ENCODE data around the gene CNTN4.

DNA sequence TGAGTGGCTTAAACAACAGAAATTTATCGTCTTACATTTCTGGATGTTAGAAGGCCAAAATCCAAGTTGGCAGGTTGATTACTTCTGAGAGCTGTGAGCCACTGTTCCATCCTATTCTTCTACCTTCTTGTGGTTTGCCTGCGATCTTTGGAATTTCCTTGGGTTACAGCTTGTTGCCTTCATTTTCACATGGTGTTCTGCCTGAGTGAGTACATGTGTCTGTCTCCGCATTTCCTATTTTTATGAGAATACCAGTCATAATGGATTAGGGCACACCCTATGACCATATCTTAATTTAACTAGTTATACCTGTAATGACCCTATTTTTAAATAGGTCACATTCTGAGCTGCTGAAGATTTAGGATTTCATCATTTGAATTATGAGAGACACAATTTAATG, 294.3 kb downstream of the CNTN4 start:
- TF ChIP-seq EZH2 (IDR thresholded peaks at IDR 0.05; ENCODE audit: low read depth, low read length, severe bottlenecking) (no peak), SUZ12 (IDR thresholded peaks at IDR 0.05; ENCODE audit: low read length) (no peak)
- TF ChIP-seq, protein P1, sequence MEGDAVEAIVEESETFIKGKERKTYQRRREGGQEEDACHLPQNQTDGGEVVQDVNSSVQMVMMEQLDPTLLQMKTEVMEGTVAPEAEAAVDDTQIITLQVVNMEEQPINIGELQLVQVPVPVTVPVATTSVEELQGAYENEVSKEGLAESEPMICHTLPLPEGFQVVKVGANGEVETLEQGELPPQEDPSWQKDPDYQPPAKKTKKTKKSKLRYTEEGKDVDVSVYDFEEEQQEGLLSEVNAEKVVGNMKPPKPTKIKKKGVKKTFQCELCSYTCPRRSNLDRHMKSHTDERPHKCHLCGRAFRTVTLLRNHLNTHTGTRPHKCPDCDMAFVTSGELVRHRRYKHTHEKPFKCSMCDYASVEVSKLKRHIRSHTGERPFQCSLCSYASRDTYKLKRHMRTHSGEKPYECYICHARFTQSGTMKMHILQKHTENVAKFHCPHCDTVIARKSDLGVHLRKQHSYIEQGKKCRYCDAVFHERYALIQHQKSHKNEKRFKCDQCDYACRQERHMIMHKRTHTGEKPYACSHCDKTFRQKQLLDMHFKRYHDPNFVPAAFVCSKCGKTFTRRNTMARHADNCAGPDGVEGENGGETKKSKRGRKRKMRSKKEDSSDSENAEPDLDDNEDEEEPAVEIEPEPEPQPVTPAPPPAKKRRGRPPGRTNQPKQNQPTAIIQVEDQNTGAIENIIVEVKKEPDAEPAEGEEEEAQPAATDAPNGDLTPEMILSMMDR (IDR thresholded peaks at IDR 0.05; ENCODE audit: control extremely low read depth in 1 of 3, insufficient read depth in 1 of 3, low read depth in 1 of 3, low read length in 3 of 3) = no peak
- TF ChIP-seq, protein P2, sequence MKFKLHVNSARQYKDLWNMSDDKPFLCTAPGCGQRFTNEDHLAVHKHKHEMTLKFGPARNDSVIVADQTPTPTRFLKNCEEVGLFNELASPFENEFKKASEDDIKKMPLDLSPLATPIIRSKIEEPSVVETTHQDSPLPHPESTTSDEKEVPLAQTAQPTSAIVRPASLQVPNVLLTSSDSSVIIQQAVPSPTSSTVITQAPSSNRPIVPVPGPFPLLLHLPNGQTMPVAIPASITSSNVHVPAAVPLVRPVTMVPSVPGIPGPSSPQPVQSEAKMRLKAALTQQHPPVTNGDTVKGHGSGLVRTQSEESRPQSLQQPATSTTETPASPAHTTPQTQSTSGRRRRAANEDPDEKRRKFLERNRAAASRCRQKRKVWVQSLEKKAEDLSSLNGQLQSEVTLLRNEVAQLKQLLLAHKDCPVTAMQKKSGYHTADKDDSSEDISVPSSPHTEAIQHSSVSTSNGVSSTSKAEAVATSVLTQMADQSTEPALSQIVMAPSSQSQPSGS (IDR thresholded peaks at IDR 0.05; ENCODE audit: low read length) = no peak
